SJSA1 (cell line): ENCODE results near the gene FNTB. TPM values are rescaled to one million over a fixed set of nuclear protein-coding genes. Genes with fewer than 3 reads are reported as not detected.
"Not testable (repeated sequence)": the region's sequence is repeated elsewhere in the genome, so short reads cannot be mapped to it uniquely, and the experiment has no call there.

ENCODE experiments used
- DNase-seq, 2 experiments: peaks; one replicate each; pipeline ENCODE4 v3.0.0-alpha.2; 2015 to 2020; ENCODE audit warnings: low spot score in 2 of 2, low read depth in 1 of 2
- H3K27ac ChIP-seq: fragments of 250-450 bp; sonication (Bioruptor Pico); 2 replicates; pipeline ENCODE4 v1.5.1; 2020; ENCODE audit warnings: mild to moderate bottlenecking, moderate library complexity
- H3K27me3 ChIP-seq: fragments of 250-450 bp; sonication (Bioruptor Pico); replicated peaks from 2 replicates; pipeline ENCODE4 v1.5.1; 2020; ENCODE audit warnings: mild to moderate bottlenecking, moderate library complexity
- H3K36me3 ChIP-seq: fragments of 250-450 bp; sonication (Bioruptor Pico); 2 replicates; pipeline ENCODE4 v1.5.1; 2020; ENCODE audit warnings: mild to moderate bottlenecking
- H3K4me1 ChIP-seq: fragments of 250-450 bp; sonication (Bioruptor Pico); replicated peaks from 2 replicates; pipeline ENCODE4 v1.6.1; 2021; ENCODE audit warnings: mild to moderate bottlenecking
- H3K4me3 ChIP-seq: fragments of 250-450 bp; sonication (Bioruptor Pico); 2 replicates; pipeline ENCODE4 v1.5.1; 2020; ENCODE audit warnings: mild to moderate bottlenecking
- H3K9me3 ChIP-seq: fragments of 250-450 bp; sonication (Bioruptor Pico); replicated peaks from 2 replicates; pipeline ENCODE4 v1.5.1; 2020; ENCODE audit warnings: mild to moderate bottlenecking
- total RNA-seq: library from RNA; depleted of rRNA; stranded (reverse); fragments of >200 nt; shearing (Covaris generic); gene quantifications from 2 replicates; pipeline ENCODE4 v1.2.3, GENCODE V29; 2014

Gene FNTB
- total RNA-seq, 1 experiment from 2014 or later: 7.4 TPM

- Histone ChIP-seq H3K27me3 (no peaks in the 10 kb centered on the region), H3K27ac (no peak overlapping the region), H3K36me3 (peaks cover 32% of the 10 kb centered on the region), H3K4me3 (no peak overlapping the region), H3K4me1 (no peaks in the 10 kb centered on the region), H3K9me3 (no peaks in the 10 kb centered on the region)
- no peak for DNase-seq
Observed at GRCh38 chr14:65073605-65074201, 87.0 kb downstream of the FNTB start.

GRCh38 chr14:65074449-65075150 lies 87.9 kb downstream of the FNTB start:
- DNase-seq: no peak
- no peak overlapping the region for H3K4me3 ChIP-seq
- H3K9me3 ChIP-seq: no peaks in the 10 kb centered on the region
- H3K27me3 ChIP-seq: no peaks in the 10 kb centered on the region
- H3K4me1 ChIP-seq: no peaks in the 10 kb centered on the region
- H3K36me3 ChIP-seq: peaks cover 28% of the 10 kb centered on the region
- H3K27ac ChIP-seq: no peak overlapping the region

- Histone ChIP-seq H3K27me3 (no peaks in the 10 kb centered on the region), H3K9me3 (no peaks in the 10 kb centered on the region), H3K27ac (no peak overlapping the region), H3K4me3 (no peak overlapping the region), H3K36me3 (peaks cover 40% of the 10 kb centered on the region), H3K4me1 (no peaks in the 10 kb centered on the region)
- DNase-seq: no peak
Observed at GRCh38 chr14:65075628-65076325, 89.1 kb downstream of the FNTB start.

- H3K36me3 ChIP-seq: peaks cover 55% of the 10 kb centered on the region
Observed at GRCh38 chr14:65077318-65077717, 90.6 kb downstream of the FNTB start.

GRCh38 chr14:65079201-65079600 lies 92.5 kb downstream of the FNTB start:
- DNase-seq: no peak
- no peaks in the 10 kb centered on the region for H3K4me1 ChIP-seq
- H3K4me3 ChIP-seq: no peak overlapping the region
- no peaks in the 10 kb centered on the region for H3K27me3 ChIP-seq
- H3K27ac ChIP-seq: no peak overlapping the region
- H3K36me3 ChIP-seq: peaks cover 56% of the 10 kb centered on the region
- H3K9me3 ChIP-seq: no peaks in the 10 kb centered on the region

More at GRCh38 chr14:65077318-65077717, 90.6 kb downstream of the FNTB start:
- no peaks in the 10 kb centered on the region for H3K27me3 ChIP-seq
- no peak for DNase-seq
- no peaks in the 10 kb centered on the region for H3K4me1 ChIP-seq
- H3K4me3 ChIP-seq: no peak overlapping the region
- no peaks in the 10 kb centered on the region for H3K9me3 ChIP-seq
- no peak overlapping the region for H3K27ac ChIP-seq

- no peak for DNase-seq
- Histone ChIP-seq H3K27ac (no peak overlapping the region), H3K4me3 (no peak overlapping the region), H3K4me1 (no peaks in the 10 kb centered on the region), H3K9me3 (no peaks in the 10 kb centered on the region), H3K36me3 (peaks cover 56% of the 10 kb centered on the region), H3K27me3 (no peaks in the 10 kb centered on the region)
Observed at GRCh38 chr14:65079768-65080167, 93.1 kb downstream of the FNTB start.

GRCh38 chr14:65080960-65081747 lies 94.5 kb downstream of the FNTB start:
- Histone ChIP-seq H3K36me3 (peaks cover 59% of the 10 kb centered on the region), H3K27ac (no peak overlapping the region), H3K9me3 (no peaks in the 10 kb centered on the region), H3K4me1 (no peaks in the 10 kb centered on the region), H3K4me3 (no peak overlapping the region), H3K27me3 (no peaks in the 10 kb centered on the region)
- no peak for DNase-seq

GRCh38 chr14:65082930-65083329 lies 96.2 kb downstream of the FNTB start:
- H3K4me3 ChIP-seq: no peak overlapping the region
- no peaks in the 10 kb centered on the region for H3K9me3 ChIP-seq
- peak in 1 of 2 experiments; percentile 10 for DNase-seq
- no peaks in the 10 kb centered on the region for H3K27me3 ChIP-seq
- no peak overlapping the region for H3K27ac ChIP-seq
- no peaks in the 10 kb centered on the region for H3K4me1 ChIP-seq
- H3K36me3 ChIP-seq: peaks cover 61% of the 10 kb centered on the region

GRCh38 chr14:65084554-65085505 lies 98.1 kb downstream of the FNTB start:
- Histone ChIP-seq H3K4me3 (no peak overlapping the region), H3K4me1 (no peaks in the 10 kb centered on the region), H3K9me3 (no peaks in the 10 kb centered on the region), H3K27ac (no peak overlapping the region), H3K27me3 (no peaks in the 10 kb centered on the region), H3K36me3 (peaks cover 75% of the 10 kb centered on the region)
- no peak for DNase-seq

- not testable (repeated sequence) for DNase-seq, H3K9me3 ChIP-seq, H3K27ac ChIP-seq, H3K27me3 ChIP-seq, H3K4me3 ChIP-seq, H3K4me1 ChIP-seq
- H3K36me3 ChIP-seq: peaks cover 65% of the 10 kb centered on the region
Observed at GRCh38 chr14:65086686-65087085, 100.0 kb downstream of the FNTB start.

- not testable (repeated sequence) for H3K9me3 ChIP-seq, H3K27me3 ChIP-seq, H3K4me1 ChIP-seq, DNase-seq, H3K4me3 ChIP-seq, H3K27ac ChIP-seq
- peaks cover 68% of the 10 kb centered on the region for H3K36me3 ChIP-seq
Observed at GRCh38 chr14:65087835-65088234, 101.1 kb downstream of the FNTB start.

- Histone ChIP-seq H3K27ac (no peak overlapping the region), H3K4me1 (peaks cover 19% of the 10 kb centered on the region), H3K9me3 (no peaks in the 10 kb centered on the region), H3K27me3 (no peaks in the 10 kb centered on the region), H3K36me3 (peaks cover 71% of the 10 kb centered on the region), H3K4me3 (no peak overlapping the region)
- no peak for DNase-seq
Observed at GRCh38 chr14:65092349-65092748, 105.7 kb downstream of the FNTB start.
